GM19455 (cell line): Measurements from ENCODE around the gene USP17L11.
"Not testable (repeated sequence)": the region's sequence is repeated elsewhere in the genome, so short reads cannot be mapped to it uniquely, and the experiment has no call there.

Experiments
- ATAC-seq: cut with Tn5 transposase; IDR thresholded peaks from one replicate; pipeline ENCODE4 v1.9.1; 2021; ENCODE audit not compliant: unreplicated experiment

The USP17L11 gene

GRCh38 chr4:9215105-9215504, at the start of gene USP17L11:
TSS of gene USP17L11 (plus strand) at chr4:9215405. CDS start at chr4:9215405, 0 bp downstream.
- ATAC-seq: not testable (repeated sequence)

- ATAC-seq: not testable (repeated sequence)
These were observed 49.2 kb upstream of the USP17L11 start for GRCh38 chr4:9165990-9166389.

GRCh38 chr4:9169791-9170459, 45.3 kb upstream of the USP17L11 start, which contains the start of gene FAM90A26:
TSS of gene FAM90A26 (plus strand) at chr4:9170409. CDS start at chr4:9173173, 2,764 bp downstream.
- ATAC-seq: not testable (repeated sequence)

GRCh38 chr4:9210357-9210756, 4.8 kb upstream of the USP17L11 start, which contains the start of gene USP17L10:
TSS of gene USP17L10 (plus strand) at chr4:9210657. CDS start at chr4:9210657, 0 bp downstream.
- not testable (repeated sequence) for ATAC-seq

- ATAC-seq: not testable (repeated sequence)
These were observed 504 bp upstream of the USP17L11 start for GRCh38 chr4:9214701-9215100.

- ATAC-seq: not testable (repeated sequence)
These were observed 4.6 kb downstream of the USP17L11 start, which contains the start of gene USP17L12 for GRCh38 chr4:9219852-9220251. TSS of gene USP17L12 (plus strand) at chr4:9220152. CDS start at chr4:9220152, 0 bp downstream.

GRCh38 chr4:9224596-9224995, 9.4 kb downstream of the USP17L11 start, which contains the start of gene USP17L13:
TSS of gene USP17L13 (plus strand) at chr4:9224896. CDS start at chr4:9224896, 0 bp downstream.
- not testable (repeated sequence) for ATAC-seq

GRCh38 chr4:9230249-9230648, 15.0 kb downstream of the USP17L11 start:
- ATAC-seq: not testable (repeated sequence)

GRCh38 chr4:9234085-9234484, 18.9 kb downstream of the USP17L11 start, which contains the start of gene USP17L15:
TSS of gene USP17L15 (plus strand) at chr4:9234385. CDS start at chr4:9234385, 0 bp downstream.
- not testable (repeated sequence) for ATAC-seq

GRCh38 chr4:9238461-9238860, 23.3 kb downstream of the USP17L11 start:
- not testable (repeated sequence) for ATAC-seq

- not testable (repeated sequence) for ATAC-seq
These were observed 28.4 kb downstream of the USP17L11 start, which contains the start of gene USP17L17 for GRCh38 chr4:9243579-9243978. TSS of gene USP17L17 (plus strand) at chr4:9243879. CDS start at chr4:9243879, 0 bp downstream.

- ATAC-seq: not testable (repeated sequence)
These were observed 32.9 kb downstream of the USP17L11 start, which contains the start of gene USP17L18 for GRCh38 chr4:9247953-9248680. TSS of gene USP17L18 (plus strand) at chr4:9248630. CDS start at chr4:9248630, 0 bp downstream.

GRCh38 chr4:9253078-9253477, 37.9 kb downstream of the USP17L11 start, which contains the start of gene USP17L19:
TSS of gene USP17L19 (plus strand) at chr4:9253378. CDS start at chr4:9253378, 0 bp downstream.
- ATAC-seq: not testable (repeated sequence)

- ATAC-seq: not testable (repeated sequence)
These were observed 42.6 kb downstream of the USP17L11 start, which contains the start of gene USP17L20 for GRCh38 chr4:9257824-9258223. TSS of gene USP17L20 (plus strand) at chr4:9258124. CDS start at chr4:9258124, 0 bp downstream.

- not testable (repeated sequence) for ATAC-seq
These were observed 47.4 kb downstream of the USP17L11 start, which contains the start of gene USP17L21 for GRCh38 chr4:9262572-9262971. TSS of gene USP17L21 (plus strand) at chr4:9262872. CDS start at chr4:9262872, 0 bp downstream.
